H1 (cell line): Measurements from ENCODE around the gene OR14A16. TPM values are rescaled to one million over a fixed set of nuclear protein-coding genes. Genes with fewer than 3 reads are reported as not detected.

Experiments used
- CTCF ChIA-PET: fragments of 300-600 bp; sonication (Branson Sonifier 250); formaldehyde crosslinking; loops from one replicate; lab custom pipeline; 2021; ENCODE audit not compliant: partially characterized antibody; lab: Charles Lee
- POLR2A ChIA-PET: fragments of 300-600 bp; sonication (Branson Sonifier 250); formaldehyde crosslinking; loops from one replicate; lab custom pipeline; 2021; ENCODE audit warnings: inconsistent platforms; ENCODE audit not compliant: partially characterized antibody; lab: Charles Lee
- DNase-seq, 2 experiments: peaks; one replicate each; pipeline versions ENCODE4 v3.0.0 to v3.0.0-alpha.2; 2010 to 2022; ENCODE audit warnings: low spot score in 2 of 2, low read depth in 1 of 2, mixed read lengths in 1 of 2
- FAIRE-seq: peaks from 2 replicates; lab custom pipeline; 2011; peaks lifted over from hg19 to GRCh38; lab: Jason Lieb, UNC
- H2AFZ ChIP-seq: 2 replicates; pipeline ENCODE4 v1.8.1; 2012; ENCODE audit warnings: low read length, inconsistent platforms
- H2AK5ac ChIP-seq: 2 replicates; pipeline ENCODE4 v1.6.1; 2013; ENCODE audit warnings: low read depth, low read length
- H2BK120ac ChIP-seq: replicated peaks from 2 replicates; pipeline ENCODE3; 2013; ENCODE audit warnings: low read depth, low read length, inconsistent platforms
- H2BK12ac ChIP-seq: 2 replicates; pipeline ENCODE4 v1.6.1; 2013; ENCODE audit warnings: low read depth, low read length
- H2BK15ac ChIP-seq: 2 replicates; pipeline ENCODE4 v1.6.1; 2013; ENCODE audit warnings: low read length
- H2BK20ac ChIP-seq: 2 replicates; pipeline ENCODE4 v1.6.1; 2013; ENCODE audit warnings: low read length
- H2BK5ac ChIP-seq: 2 replicates; pipeline ENCODE4 v1.6.1; 2013; ENCODE audit warnings: low read depth, low read length
- H3K14ac ChIP-seq: 2 replicates; pipeline ENCODE4 v1.6.1; 2013; ENCODE audit warnings: inconsistent platforms; ENCODE audit not compliant: insufficient read length
- H3K18ac ChIP-seq: 2 replicates; pipeline ENCODE4 v1.6.1; 2013; ENCODE audit warnings: low read length; ENCODE audit errors: extremely low read depth
- H3K23ac ChIP-seq: 2 replicates; pipeline ENCODE4 v1.6.1; 2013; ENCODE audit warnings: inconsistent platforms; ENCODE audit not compliant: insufficient read length
- H3K23me2 ChIP-seq: 2 replicates; pipeline ENCODE4 v1.6.1; 2013; ENCODE audit warnings: low read depth, low read length
- H3K27ac ChIP-seq: 2 replicates; pipeline ENCODE4 v1.6.1; 2011; ENCODE audit warnings: low read depth, low read length, inconsistent platforms
- H3K27me3 ChIP-seq, 4 experiments: replicated peaks in 1 of 4; 1 replicate in 1 of 4; 2 replicates in 3 of 4; pipeline versions ENCODE4 v1.6.1 to v1.8.1; 2011 to 2013; ENCODE audit warnings: low read length in 3 of 4, mild to moderate bottlenecking in 3 of 4, inconsistent platforms in 2 of 4, mixed read lengths in 2 of 4, moderate library complexity in 1 of 4; ENCODE audit not compliant: control insufficient read depth in 3 of 4, insufficient read depth in 3 of 4; ENCODE audit errors: extremely low read depth in 1 of 4
- H3K36me3 ChIP-seq, 4 experiments: 2 replicates each; pipeline versions ENCODE4 v1.6.1 to v1.8.1; 2011 to 2013; ENCODE audit warnings: mild to moderate bottlenecking in 4 of 4, low read length in 3 of 4, moderate library complexity in 2 of 4, control low read depth in 1 of 4, inconsistent platforms in 1 of 4; ENCODE audit not compliant: insufficient read depth in 4 of 4, control insufficient read depth in 2 of 4
- H3K4ac ChIP-seq: replicated peaks from 2 replicates; pipeline ENCODE3; 2013; ENCODE audit warnings: low read length, low read depth, mixed read lengths, inconsistent platforms; ENCODE audit not compliant: insufficient read length
- H3K4me1 ChIP-seq, 4 experiments: replicated peaks in 1 of 4; 1 replicate in 1 of 4; 2 replicates in 3 of 4; pipeline versions ENCODE4 v1.6.1 to v1.8.1; 2011 to 2013; ENCODE audit warnings: low read length in 3 of 4, inconsistent platforms in 2 of 4, mixed read lengths in 1 of 4; ENCODE audit not compliant: insufficient read depth in 4 of 4, control insufficient read depth in 3 of 4
- H3K4me2 ChIP-seq, 2 experiments: 2 replicates each; pipeline versions ENCODE4 v1.6.1 to v1.8.1; 2011 to 2013; ENCODE audit warnings: low read depth in 2 of 2, low read length in 2 of 2, control low read depth in 1 of 2, inconsistent platforms in 1 of 2, mild to moderate bottlenecking in 1 of 2; ENCODE audit not compliant: insufficient read depth in 1 of 2
- H3K4me3 ChIP-seq, 4 experiments: fragments of 200-600, 300-600 bp in 1 of 4; sonication (generic), shearing (Covaris generic), sonication (Bioruptor Twin) in 1 of 4; 2 replicates each; pipeline versions ENCODE4 v1.5.1 to v1.8.1; 2011 to 2016; ENCODE audit warnings: low read length in 4 of 4, low read depth in 3 of 4, control low read depth in 2 of 4, inconsistent platforms in 2 of 4, mild to moderate bottlenecking in 2 of 4, mixed read lengths in 1 of 4, moderate library complexity in 1 of 4; ENCODE audit not compliant: insufficient read depth in 2 of 4; ENCODE audit errors: extremely low read depth in 1 of 4
- H3K56ac ChIP-seq: replicated peaks from 2 replicates; pipeline ENCODE3; 2013; ENCODE audit warnings: low read depth, mild to moderate bottlenecking, mixed read lengths, low read length, inconsistent platforms; ENCODE audit not compliant: insufficient read length
- H3K79me1 ChIP-seq: 2 replicates; pipeline ENCODE4 v1.6.1; 2013; ENCODE audit warnings: low read depth, low read length, control low read depth
- H3K79me2 ChIP-seq, 2 experiments: 2 replicates each; pipeline versions ENCODE4 v1.6.1 to v1.8.1; 2012 to 2013; ENCODE audit warnings: low read length in 2 of 2, mild to moderate bottlenecking in 2 of 2, inconsistent platforms in 1 of 2; ENCODE audit not compliant: insufficient read depth in 2 of 2, control insufficient read depth in 1 of 2
- H3K9ac ChIP-seq, 4 experiments: replicated peaks in 1 of 4; 1 replicate in 1 of 4; 2 replicates in 3 of 4; pipeline versions ENCODE4 v1.6.1 to v1.8.1; 2011 to 2013; ENCODE audit warnings: low read depth in 3 of 4, low read length in 3 of 4, control low read depth in 2 of 4, mild to moderate bottlenecking in 2 of 4, moderate library complexity in 2 of 4, inconsistent platforms in 1 of 4; ENCODE audit errors: extremely low read depth in 1 of 4
- H3K9me3 ChIP-seq, 2 experiments: 2 replicates each; pipeline versions ENCODE4 v1.6.1 to v1.8.1; 2012 to 2013; ENCODE audit warnings: mild to moderate bottlenecking in 2 of 2, moderate library complexity in 2 of 2, control low read depth in 1 of 2, inconsistent platforms in 1 of 2, low read depth in 1 of 2, low read length in 1 of 2, mixed read lengths in 1 of 2; ENCODE audit not compliant: insufficient read depth in 2 of 2
- H4K20me1 ChIP-seq, 2 experiments: replicated peaks in 1 of 2; 2 replicates each; pipeline versions ENCODE3 to v1.8.1; 2011 to 2013; ENCODE audit warnings: inconsistent platforms in 2 of 2, low read length in 2 of 2, mild to moderate bottlenecking in 1 of 2; ENCODE audit not compliant: insufficient read depth in 2 of 2, control insufficient read depth in 1 of 2
- H4K5ac ChIP-seq: 2 replicates; pipeline ENCODE4 v1.6.1; 2013; ENCODE audit warnings: low read length, low read depth, mixed read lengths, inconsistent platforms; ENCODE audit not compliant: insufficient read length
- H4K8ac ChIP-seq: 2 replicates; pipeline ENCODE4 v1.8.0; 2013; ENCODE audit warnings: mild to moderate bottlenecking, moderate library complexity, low read length, inconsistent platforms; ENCODE audit not compliant: insufficient read depth; ENCODE audit errors: extremely low read depth
- H4K91ac ChIP-seq: replicated peaks from 2 replicates; pipeline ENCODE3; 2013; ENCODE audit warnings: low read length, mixed read lengths, inconsistent platforms; ENCODE audit not compliant: insufficient read length
- CBX5 ChIP-seq: fragments of 300-800, 300-1000 bp; sonication (generic); IDR thresholded peaks from 2 replicates; pipeline ENCODE4 v1.7.1; 2016; ENCODE audit warnings: antibody characterized with exemption, low read length, low read depth
- MAFK ChIP-seq: IDR thresholded peaks from 2 replicates; pipeline ENCODE4 v1.6.1; 2012; ENCODE audit warnings: low read depth, mild to moderate bottlenecking, improper control_type of control experiment, low read length
- SP1 ChIP-seq: IDR thresholded peaks from 2 replicates; pipeline ENCODE4 v1.6.1; 2011; ENCODE audit warnings: low read depth, low read length
- SRF ChIP-seq: IDR thresholded peaks from 2 replicates; pipeline ENCODE4 v1.6.1; 2011; ENCODE audit warnings: mild to moderate bottlenecking, low read depth, low read length, moderate library complexity
- TAF1 ChIP-seq: IDR thresholded peaks from 2 replicates; pipeline ENCODE4 v1.6.1; 2011; ENCODE audit warnings: mild to moderate bottlenecking, low read depth, low read length
- WGBS, 2 experiments: shearing (Covaris generic) in 1 of 2; methylation state at CpG; one replicate each; pipeline versions ENCODE4 v1.1.6 to v1.1.7; 2013 to 2015; ENCODE audit warnings: low lambda C conversion rate in 2 of 2, mixed read lengths in 2 of 2, inconsistent platforms in 1 of 2, low coverage in 1 of 2, missing lambda C conversion rate in 1 of 2; ENCODE audit not compliant: insufficient replicate concordance in 2 of 2, insufficient coverage in 1 of 2, insufficient read length in 1 of 2; ENCODE audit errors: extremely low coverage in 1 of 2, missing lambda C conversion rate in 1 of 2; 5-methylcytosine and 5-hydroxymethylcytosine counted together
- polyA plus RNA-seq, 7 experiments: library from polyadenylated mRNA; depleted of rRNA in 3 of 7; stranded (reverse) in 5 of 7; unstranded in 2 of 7; fragments of >200 nt in 5 of 7; fragments of 200-250 nt in 2 of 7; gene quantifications; 1 replicate in 5 of 7; 2 replicates in 1 of 7; 4 replicates in 1 of 7; pipeline versions ENCODE4 v1.2.1 to v1.2.3, GENCODE V29; 2011 to 2013; ENCODE audit warnings: missing spikeins in 2 of 7, mixed read lengths in 2 of 7
- total RNA-seq: library from RNA; stranded (reverse); fragmentation: NEBNext Ultra II Directional; extraction: Animal tissue kit (Norgen Biotek cat#: 25700); gene quantifications from 2 replicates; pipeline ENCODE4 v1.2.1, GENCODE V29; 2021
- TF ChIP-seq, protein P1 (sequence below): IDR thresholded peaks from 2 replicates; pipeline ENCODE4 v1.6.1; 2012; ENCODE audit warnings: inconsistent platforms
- TF ChIP-seq, protein P2 (sequence below): IDR thresholded peaks from 2 replicates; pipeline ENCODE4 v1.6.1; 2011; ENCODE audit warnings: low read length, improper control_type of control experiment
- TF ChIP-seq, protein P3 (sequence below): IDR thresholded peaks from 2 replicates; pipeline ENCODE4 v1.6.1; 2012; ENCODE audit warnings: inconsistent platforms

The OR14A16 gene
- total and polyA plus RNA-seq, 2 of the 8 experiments (the other 6 are each of a cell fraction or from before 2014, with no cell fraction given), result not detected

DNA sequence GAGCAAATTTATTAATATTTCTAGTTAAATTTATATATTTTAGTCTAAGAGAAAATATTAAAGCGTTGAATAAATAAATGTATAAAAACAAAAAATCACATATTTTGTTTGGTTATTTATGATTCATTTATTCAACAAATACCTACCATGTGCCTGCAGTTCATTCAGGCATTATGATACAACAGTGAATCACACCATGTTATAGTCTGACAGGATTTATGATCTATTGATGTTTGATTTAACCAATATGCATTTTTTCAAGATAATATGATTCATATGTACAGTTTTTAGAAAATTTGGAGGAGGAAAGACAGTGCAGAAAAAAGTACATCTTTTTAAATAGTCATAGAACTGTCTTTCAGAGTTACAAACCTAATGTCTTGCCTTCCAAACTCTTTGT lies 25.7 kb upstream of the OR14A16 start:
- Histone ChIP-seq H4K91ac (no peak overlapping the region), H3K9ac (no peak overlapping the region), H3K14ac (no peak overlapping the region), H3K23ac (no peak overlapping the region), H3K36me3 (no peaks in the 10 kb centered on the region), H3K9me3 (peaks cover 58 to 90% of the 10 kb centered on the region in 2 experiments), H2BK120ac (no peak overlapping the region), H3K18ac (no peak overlapping the region), H3K79me1 (no peaks in the 10 kb centered on the region), H2BK5ac (no peak overlapping the region), H4K8ac (no peak overlapping the region), H3K27ac (no peak overlapping the region), H3K79me2 (no peaks in the 10 kb centered on the region), H4K5ac (no peak overlapping the region), H3K23me2 (no peaks in the 10 kb centered on the region), H3K27me3 (no peaks in the 10 kb centered on the region), H3K4me2 (no peak overlapping the region), H2BK12ac (no peak overlapping the region), H4K20me1 (no peaks in the 10 kb centered on the region), H2AFZ (no peak overlapping the region), H2AK5ac (no peak overlapping the region), H3K56ac (no peak overlapping the region), H3K4ac (no peak overlapping the region), H3K4me1 (peaks cover 0 to 5% (median 0%) of the 10 kb centered on the region in 4 experiments; a peak in 1 of 7 replicates), H2BK20ac (no peak overlapping the region), H2BK15ac (no peak overlapping the region), H3K4me3 (no peak overlapping the region)
- POLR2A ChIA-PET, result no interaction called here
- CTCF ChIA-PET, result no interaction called here
- no peak for FAIRE-seq
- TF ChIP-seq, protein P1, sequence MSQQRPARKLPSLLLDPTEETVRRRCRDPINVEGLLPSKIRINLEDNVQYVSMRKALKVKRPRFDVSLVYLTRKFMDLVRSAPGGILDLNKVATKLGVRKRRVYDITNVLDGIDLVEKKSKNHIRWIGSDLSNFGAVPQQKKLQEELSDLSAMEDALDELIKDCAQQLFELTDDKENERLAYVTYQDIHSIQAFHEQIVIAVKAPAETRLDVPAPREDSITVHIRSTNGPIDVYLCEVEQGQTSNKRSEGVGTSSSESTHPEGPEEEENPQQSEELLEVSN, result no peak
- TF ChIP-seq SP1 (no peak), TAF1 (no peak), CBX5 (no peak), SRF (no peak), MAFK (no peak)
- TF ChIP-seq, protein P2, sequence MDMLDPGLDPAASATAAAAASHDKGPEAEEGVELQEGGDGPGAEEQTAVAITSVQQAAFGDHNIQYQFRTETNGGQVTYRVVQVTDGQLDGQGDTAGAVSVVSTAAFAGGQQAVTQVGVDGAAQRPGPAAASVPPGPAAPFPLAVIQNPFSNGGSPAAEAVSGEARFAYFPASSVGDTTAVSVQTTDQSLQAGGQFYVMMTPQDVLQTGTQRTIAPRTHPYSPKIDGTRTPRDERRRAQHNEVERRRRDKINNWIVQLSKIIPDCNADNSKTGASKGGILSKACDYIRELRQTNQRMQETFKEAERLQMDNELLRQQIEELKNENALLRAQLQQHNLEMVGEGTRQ, result no peak
- TF ChIP-seq, protein P3, sequence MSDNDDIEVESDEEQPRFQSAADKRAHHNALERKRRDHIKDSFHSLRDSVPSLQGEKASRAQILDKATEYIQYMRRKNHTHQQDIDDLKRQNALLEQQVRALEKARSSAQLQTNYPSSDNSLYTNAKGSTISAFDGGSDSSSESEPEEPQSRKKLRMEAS, result no peak
- no peak for DNase-seq
- WGBS, 2 experiments, result 67% methylated on average over 1 of the region's 1 CpG; no CpG with 5 or more reads in 1 of the 2 experiments
